Hematopoietic multipotent progenitor cell treated with erythropoietin and hydrocortisone succinate and interleukin-3 and kit ligand, for 8 days (in vitro differentiated cells): ENCODE measurements around the gene CD38.
"Not testable (repeated sequence)": the region's sequence is repeated elsewhere in the genome, so short reads cannot be mapped to it uniquely, and the experiment has no call there.

Experiments used
- DNase-seq: peaks from one replicate; pipeline ENCODE4 v3.0.0-alpha.2; 2015

The CD38 gene

DNA sequence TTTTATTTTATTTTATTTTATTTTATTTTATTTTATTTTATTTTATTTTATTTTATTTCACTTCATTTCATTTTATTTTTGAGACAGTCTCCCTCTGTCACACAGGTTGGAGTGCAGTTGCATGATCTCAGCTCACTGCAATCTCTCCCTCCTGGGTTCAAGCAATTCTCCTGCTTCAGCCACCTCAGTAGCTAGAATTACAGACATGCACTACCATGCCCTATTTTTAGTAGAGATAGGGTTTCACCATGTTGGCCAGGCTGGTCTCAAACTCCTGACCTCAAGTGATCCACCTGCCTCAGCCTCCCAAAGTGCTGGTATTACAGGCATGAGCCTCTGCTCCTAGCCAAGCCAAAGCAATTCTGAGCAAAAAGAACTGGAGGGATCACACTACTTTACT lies 24.4 kb downstream of the CD38 start:
- DNase-seq = not testable (repeated sequence)

DNA sequence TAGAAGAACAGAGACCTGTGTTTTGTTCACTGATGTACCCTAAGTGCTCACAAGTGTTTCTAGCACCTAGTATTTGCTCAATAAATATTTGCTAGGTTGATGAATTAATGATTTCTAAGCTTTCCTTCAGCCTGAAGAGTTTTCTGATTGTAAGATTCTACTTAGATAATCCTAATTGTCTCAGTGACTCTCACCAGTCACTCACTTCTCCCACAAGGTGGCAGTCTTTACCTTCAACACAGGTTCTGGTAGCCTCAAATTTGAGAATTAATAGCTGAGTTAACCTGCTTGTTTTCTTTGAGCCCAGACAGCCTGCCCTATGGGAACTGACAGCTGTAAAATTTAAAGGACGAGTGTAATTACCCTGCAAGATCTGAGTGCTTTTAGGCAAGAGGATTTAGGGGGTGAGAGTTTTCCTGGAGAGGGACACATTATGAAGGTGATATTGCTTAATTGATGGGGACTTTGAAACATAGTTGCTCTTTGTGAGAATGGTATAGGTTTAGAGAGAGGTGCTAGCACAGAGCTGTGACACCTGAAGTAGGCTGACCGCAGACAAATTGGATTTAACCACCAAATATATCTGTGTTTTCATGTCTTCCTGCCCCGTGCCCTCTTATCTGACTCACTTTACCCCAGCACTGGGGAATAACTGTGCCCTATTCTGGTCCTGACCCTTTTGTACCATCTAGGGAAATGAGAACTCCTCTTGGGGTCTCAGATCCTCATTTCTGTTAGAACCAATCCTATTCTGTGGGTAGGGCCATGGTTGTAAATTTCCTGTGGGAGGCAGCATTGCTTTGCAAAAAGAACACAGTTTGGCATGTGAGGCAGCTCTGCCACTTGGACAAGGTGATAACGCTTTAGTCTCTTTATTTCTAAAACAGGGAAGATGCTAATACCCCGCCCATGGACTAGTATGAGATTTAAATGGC lies 27.7 kb downstream of the CD38 start:
- peak; percentile 76 for DNase-seq

DNA sequence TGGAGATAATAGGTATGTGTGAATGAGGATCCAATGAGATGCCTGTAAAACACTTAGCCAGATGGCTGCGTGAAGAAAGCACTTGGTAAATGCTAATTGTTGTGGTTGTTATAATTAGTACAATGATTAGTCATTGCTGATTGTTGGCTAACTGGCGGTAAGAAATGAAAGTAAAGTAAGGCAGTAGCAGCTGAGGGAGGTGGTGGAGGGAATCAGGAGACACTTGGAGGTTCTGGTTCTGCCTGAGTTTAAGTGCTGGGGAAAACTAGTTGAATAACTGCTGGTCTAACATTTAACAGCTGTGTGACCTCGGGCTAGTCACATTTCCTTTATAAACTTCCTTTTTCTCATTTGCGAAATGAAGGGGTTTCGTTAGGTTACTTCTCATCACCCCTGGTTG lies 30.9 kb downstream of the CD38 start:
- DNase-seq = no peak

DNA sequence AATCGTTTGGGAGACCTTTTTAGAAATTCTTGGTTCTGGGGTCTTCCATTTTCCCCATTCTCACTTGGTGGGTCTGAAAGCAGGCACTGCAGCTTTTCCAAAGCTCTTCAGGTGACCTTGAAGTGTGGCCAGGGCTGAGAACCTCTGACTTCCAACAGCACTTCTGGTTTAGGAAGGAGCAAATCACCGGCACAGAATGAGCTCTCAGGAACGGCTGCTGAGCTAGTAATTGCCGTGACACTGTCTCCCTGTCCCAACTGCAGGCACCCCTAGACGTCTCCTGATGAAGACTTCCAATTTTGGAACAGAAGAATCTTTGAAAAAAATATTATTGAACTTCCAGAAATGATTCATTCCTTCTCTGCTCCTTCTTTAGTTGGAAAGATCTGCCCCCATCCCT lies 31.3 kb downstream of the CD38 start:
- DNase-seq = no peak

DNA sequence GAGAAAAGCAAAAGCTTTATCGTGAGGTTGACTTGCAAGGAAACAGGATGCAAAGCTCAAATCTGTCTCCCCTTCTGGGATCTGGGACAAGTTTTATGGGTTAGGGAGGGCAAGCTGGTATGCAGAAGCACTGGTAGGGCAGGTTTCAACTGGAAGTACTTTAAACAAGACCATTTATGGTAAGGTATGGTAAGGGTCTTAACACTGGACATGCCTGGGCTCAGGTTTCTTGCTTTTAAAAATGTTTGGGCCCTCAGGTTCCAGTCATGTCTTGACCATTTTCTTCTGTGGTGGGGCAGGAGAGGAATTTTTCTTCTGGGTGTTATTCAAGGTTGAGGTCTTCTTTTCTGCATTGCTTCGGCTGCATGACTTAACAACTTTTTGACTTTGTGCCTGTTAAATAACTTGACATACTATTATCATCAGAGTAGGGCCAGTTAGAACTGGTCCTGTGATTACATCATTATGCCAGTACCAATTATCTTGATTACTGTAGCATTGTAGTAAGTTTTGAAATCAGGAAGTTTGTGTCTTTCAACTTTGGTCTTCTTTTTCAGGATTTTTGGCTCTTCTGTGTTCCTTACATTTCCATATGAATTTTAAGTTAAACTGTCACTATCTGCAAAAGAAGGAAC lies 33.7 kb downstream of the CD38 start:
- DNase-seq = no peak

DNA sequence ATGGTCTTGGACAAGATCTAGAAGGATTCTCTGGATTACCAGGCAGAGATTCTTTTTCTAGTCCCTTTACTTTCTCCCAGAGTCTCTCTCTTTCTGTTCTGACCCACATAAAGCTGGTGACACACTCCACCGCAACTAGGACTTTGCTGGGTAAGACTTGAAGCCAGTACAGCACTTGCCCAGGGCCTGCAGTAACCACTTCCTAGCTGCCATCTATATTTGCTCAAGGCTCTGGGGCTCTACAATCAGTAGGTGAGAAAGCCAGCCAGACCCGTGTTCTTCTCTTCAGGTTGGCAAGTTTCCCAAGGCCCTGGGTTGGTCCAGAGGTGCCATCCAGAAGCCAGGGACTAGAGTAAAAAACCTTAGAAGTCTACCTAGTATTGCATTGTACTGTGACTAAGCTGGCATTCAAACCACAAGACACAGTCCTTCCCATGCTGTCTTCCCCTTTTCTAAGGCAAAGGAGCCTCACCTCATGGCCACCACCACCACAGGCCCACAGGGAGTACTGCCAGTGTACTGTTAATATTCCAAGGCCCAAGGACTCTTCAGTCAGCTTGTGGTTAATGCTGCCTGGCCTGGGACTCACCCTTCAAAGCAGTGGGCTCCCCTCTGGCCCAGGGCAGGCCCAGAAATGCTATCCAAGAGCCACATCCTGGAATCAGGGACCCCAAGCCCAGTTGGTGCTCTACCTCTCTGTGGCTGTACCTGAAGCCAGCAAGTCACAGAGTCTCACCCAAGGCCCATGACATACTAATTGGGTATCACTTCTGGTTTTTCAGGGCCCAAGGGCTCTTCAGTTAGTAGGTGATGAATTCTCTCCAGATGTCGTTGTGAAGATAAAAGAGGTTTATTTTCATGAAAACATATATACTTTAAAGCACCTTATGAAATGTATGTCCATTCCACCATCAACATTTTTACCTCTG lies 54.7 kb downstream of the CD38 start:
- no peak for DNase-seq

DNA sequence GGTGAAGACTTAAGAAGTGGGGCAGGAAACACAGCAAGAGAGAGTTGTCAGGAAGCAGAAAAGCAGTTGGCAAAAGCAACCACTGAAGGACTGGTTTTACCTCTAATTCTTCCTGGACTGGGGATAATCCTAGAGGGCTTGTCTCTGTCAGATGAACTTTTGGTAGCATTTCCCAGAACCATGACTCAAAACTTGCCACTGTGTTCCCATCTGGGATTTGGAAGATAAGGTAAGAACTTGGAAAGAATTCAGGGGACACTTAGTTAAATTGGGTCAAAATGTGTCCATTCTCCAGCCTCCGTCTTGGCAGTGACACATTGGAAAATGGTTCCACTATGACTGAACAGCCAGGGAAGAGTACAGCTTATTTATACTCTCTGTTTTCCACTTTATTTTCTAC lies 55.7 kb downstream of the CD38 start:
- DNase-seq = no peak

DNA sequence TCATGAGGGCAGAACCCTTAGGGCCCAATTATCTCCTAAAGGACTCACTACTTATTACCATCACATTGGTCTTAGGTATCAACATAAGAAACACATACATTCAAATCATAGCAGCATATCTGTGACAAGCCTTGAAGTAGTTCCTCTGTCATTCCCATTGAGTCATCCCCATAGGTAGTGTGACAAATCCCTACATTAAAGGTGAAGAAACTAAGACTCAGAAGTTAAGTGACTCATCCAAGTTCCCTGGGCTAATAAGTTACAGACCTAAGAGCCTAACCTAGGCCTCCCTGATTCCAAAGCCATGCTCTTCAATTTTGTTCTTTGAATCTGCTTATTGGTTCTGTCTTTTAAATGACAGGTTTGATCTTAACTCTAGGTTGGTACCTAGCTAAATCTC lies 58.2 kb downstream of the CD38 start:
- DNase-seq = no peak

DNA sequence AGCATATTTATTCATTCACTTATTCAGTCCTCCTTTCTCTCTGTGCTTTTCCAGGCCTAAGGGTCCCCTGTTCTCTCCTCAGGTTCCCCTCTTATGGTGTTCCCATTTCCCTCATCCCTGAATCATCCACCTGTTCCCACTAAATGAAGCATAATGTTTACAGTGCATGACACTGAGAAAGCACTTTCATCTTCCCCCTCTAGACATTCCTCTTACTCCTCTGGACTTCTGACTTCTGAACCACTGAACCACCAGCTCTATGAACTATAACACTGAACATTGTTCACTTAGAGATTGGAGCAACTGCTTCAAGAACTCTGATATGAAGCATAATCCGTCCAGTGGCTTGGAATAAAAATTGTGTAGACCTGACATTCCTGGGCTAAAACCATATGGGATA lies 59.5 kb downstream of the CD38 start:
- no peak for DNase-seq

DNA sequence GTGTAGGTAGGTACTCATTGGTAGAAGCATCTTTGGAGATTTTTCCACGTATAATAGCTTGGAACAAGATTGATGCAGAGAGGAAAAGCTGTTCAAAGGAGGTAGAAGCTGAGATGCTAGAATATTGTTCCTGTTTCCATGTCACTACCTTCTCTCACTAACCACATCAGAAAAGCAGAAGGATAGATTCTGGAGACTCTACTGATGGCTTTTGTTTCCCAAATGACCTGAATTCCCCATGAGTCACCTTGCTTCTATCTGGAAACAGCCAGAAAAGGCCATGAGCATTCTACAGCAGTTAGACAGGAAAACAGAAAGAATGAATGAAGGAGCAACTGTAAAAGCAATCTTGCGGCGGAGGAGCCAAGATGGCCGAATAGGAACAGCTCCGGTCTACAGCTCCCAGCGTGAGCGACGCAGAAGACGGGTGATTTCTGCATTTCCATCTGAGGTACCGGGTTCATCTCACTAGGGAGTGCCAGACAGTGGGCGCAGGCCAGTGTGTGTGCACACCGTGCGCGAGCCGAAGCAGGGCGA lies 63.1 kb downstream of the CD38 start:
- not testable (repeated sequence) for DNase-seq

DNA sequence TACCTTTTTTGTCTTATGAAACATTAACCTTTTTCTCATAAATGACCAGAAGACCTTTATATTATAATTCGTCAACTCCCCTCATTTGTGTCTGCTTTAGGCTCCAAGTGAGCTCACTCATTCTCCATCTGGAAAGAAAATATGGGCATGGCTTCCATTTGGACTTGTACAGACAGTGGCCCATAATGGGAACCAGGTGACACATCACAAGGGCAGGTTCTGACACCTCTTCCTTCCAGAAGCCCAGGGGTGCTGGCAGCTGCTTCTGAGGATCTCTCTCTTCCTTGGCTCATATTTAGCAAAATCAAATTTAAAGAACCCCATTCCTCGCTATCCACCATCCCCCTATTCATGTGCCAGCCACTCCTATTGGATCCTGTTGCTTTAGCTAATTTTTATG lies 69.6 kb downstream of the CD38 start:
- DNase-seq = no peak

DNA sequence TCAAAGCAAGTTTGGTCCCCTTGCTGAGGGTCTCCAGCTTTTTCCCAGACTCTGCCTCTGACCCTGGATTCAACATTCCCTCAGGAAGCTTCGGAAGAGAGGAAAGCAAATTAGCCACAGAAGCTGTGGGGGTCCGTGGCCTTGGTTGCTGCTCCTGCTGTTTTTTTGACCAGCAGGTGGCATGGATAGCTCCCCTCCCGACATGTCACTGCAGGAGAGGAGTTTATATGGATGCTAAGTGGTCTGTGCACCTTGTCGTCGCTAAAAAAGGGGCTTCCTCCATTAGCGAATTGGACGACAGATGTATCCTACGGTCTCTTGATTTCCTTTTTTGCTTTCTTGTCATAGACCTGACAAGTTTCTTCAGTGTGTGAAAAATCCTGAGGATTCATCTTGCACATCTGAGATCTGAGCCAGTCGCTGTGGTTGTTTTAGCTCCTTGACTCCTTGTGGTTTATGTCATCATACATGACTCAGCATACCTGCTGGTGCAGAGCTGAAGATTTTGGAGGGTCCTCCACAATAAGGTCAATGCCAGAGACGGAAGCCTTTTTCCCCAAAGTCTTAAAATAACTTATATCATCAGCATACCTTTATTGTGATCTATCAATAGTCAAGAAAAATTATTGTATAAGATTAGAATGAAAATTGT lies 70.2 kb downstream of the CD38 start:
- DNase-seq = no peak

DNA sequence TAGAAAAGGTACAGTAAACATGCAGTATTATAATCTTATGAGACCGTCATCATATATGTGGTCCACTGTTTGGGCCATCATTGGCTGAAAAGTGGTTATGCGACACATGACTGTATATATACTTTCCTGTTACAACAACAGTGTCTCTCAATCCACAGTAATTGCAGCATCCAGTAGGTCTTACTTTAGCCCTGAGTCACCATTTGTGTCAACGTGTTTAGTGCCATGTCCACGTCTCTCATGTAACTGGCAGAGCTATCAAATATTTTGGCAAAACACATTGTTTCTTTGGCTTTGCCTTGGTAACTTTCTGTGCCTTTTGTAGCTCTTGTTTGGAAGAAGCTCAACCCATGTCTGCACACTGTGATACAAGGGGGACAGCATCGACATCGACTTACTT lies 73.8 kb downstream of the CD38 start:
- no peak for DNase-seq

DNA sequence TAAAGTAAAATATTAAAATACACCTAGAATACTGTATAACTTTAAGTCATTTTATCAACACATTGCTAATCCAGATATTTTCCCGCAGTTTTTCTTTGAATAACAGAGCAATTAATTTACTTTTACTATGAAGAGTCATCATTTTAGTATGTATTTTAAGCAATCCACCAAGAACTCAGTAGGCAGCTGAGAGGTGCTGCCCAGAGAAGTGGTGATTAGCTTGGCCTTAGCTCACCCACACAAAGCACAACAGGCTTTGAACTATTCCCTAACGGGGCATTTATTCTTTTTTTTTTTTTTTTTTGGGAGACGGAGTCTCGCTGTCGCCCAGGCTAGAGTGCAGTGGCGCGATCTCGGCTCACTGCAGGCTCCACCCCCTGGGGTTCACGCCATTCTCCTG lies 74.4 kb downstream of the CD38 start:
- DNase-seq = no peak

DNA sequence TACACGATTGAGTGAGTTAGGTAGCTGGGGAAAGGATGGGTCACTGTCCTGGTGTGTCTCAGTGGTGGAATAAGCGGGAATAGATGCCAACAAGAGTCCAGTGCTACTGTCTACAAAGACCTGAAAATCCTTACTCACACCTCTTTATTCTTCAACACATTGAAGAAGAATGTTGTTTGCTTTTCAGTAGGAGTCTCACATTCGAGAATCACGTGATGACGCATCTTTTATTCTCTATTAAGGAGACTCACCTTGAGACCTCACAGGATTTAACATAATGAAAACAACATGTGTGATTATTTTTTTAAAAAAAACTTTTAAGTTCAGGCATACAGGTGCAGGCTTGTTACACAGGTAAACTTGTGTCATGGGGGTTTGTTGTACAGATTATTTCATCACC lies 75.2 kb downstream of the CD38 start:
- no peak for DNase-seq

DNA sequence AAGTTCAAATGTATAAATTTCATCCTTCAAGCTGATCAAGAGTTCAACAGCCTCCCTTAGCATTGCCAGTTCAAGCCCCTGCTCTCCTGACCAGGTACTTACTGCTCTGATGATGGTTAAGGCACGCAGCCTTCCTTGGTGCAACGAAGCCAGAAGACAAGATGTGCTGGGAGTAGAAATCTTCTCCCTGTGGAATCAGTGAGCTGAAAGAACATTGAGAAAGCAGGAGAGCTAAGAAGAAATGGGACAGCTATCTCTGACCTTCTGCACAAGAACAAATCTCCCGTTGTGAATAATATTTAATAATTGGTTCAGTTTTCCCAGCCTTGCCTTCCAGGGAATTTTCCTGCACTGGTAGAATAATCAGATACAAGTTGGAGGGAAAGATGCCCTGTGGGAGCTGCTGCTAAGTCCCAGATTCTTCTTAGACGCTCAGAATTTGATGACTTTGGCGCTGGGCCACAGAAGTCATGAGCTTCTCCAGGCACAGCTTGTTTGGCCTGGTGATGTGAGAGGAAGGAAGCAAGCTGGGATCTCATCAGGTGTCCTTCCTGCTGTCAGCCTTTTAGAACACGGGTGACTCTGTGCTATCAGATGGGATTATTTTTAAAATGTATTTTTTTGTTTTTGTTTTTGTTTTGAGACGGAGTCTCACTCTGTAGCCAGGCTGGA lies 77.8 kb downstream of the CD38 start:
- no peak for DNase-seq

DNA sequence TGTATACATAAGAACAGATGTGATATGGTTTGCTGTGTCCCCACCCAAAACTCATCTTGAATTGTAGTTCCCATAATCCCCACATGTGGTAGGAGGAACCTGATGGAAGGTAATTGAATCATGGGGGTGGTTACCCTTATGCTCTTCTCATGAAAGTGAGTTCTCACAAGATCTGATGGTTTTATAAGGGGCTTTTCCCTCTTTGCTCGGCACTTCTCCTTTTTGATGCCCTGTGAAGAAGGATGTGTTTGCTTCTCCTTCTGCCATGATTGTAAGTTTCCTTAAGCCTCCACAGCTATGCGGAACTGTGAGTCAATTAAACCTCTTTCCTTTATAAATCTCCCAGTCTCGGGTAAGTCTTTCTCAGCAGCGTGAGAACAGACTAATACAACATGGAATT lies 83.1 kb downstream of the CD38 start:
- not testable (repeated sequence) for DNase-seq

DNA sequence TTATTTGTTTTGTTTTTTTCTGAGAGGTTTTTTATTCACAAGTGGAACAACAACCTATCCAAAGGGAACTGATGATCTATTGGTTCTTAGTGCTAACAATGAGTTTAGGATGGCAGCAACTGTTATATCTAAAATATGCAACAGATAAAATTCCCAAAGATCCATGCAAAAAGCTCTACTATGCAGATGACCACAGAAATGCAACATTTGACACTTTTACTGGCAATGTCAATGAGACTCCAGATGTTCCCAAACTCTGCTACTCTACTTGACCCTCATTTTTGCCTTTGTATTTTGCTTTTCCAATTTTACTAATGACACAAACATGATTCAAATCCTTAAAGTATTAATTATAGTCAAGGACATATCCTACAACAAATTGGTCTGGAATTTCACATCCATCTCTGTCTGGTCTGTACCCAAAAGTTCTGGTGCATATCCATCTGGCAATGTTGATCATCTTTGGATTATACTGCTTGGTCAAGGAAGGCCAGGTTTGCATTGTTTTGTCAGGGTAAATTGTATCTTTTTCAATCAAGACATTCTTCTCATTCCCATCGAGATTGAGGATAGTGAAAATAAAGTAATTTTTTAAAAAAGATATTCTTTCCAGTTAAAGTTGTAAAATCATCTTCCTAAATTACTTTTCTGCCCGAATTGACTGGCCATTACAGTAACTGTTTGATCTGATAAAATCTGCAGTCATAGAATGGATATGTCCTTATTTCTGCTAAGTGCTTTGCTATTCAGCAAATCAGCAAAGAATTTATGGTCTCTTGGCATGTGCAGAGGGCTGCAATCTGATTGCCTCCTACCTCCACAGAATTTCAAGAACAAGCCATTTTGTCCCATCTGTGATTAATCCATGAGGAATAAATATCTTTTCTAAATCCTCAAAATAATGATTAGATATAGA lies 86.8 kb downstream of the CD38 start:
- DNase-seq = no peak

DNA sequence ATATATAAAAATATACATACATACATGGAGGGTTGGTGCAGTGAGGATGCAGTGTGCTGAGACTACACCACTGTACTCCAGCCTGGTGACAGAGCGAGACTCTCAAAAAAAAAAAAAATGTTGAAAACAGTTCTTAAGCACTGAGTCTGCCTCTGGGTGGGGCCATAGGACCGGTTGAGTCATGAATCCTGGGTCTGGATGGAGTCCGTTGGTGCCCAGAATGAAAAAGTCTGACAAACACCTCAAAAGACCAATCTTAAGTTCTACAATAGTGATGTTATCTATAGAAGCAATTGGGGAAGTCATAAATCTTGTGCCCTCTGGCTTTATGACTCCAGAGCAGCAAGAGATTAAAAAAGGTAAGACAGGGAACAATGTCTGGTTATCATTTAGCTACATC lies 90.0 kb downstream of the CD38 start:
- DNase-seq = peak; percentile 25

DNA sequence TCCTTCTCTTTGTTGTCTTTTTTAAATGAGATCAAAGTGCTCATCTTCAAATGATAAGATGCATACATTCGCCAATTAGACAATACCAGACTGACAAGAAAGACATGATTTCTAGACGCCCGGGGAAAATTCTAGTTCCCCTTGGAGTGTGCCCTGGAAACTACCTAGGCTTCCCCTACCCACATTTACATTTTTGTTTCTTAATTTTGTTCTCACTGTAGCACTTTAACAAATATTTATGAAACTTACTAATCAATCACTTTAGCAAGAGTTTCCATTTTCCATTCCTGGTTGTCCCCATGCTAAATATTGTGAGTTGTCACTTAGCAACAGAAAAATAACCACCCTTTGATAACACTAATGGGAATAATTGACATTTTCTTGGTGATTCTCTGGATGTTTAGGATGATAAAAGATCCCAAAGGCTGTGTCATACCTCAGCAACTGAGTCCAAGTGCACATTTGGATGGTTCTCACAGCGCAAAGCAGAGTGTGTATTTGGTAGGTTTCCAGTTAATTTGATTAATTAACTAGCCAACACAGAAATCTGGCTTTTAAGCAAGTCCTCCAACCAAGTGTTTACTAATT lies 90.8 kb downstream of the CD38 start:
- no peak for DNase-seq
